H1 (cell line): ENCODE measurements around the gene APOL5. TPM values are rescaled to one million over a fixed set of nuclear protein-coding genes. Genes with fewer than 3 reads are reported as not detected.

Source experiments
- CTCF ChIA-PET: fragments of 300-600 bp; sonication (Branson Sonifier 250); formaldehyde crosslinking; loops from one replicate; lab custom pipeline; 2021; ENCODE audit not compliant: partially characterized antibody; lab: Charles Lee
- POLR2A ChIA-PET: fragments of 300-600 bp; sonication (Branson Sonifier 250); formaldehyde crosslinking; loops from one replicate; lab custom pipeline; 2021; ENCODE audit warnings: inconsistent platforms; ENCODE audit not compliant: partially characterized antibody; lab: Charles Lee
- DNase-seq, 2 experiments: peaks; one replicate each; pipeline versions ENCODE4 v3.0.0 to v3.0.0-alpha.2; 2010 to 2022; ENCODE audit warnings: low spot score in 2 of 2, low read depth in 1 of 2, mixed read lengths in 1 of 2
- FAIRE-seq: peaks from 2 replicates; lab custom pipeline; 2011; peaks lifted over from hg19 to GRCh38; lab: Jason Lieb, UNC
- H2AFZ ChIP-seq: 2 replicates; pipeline ENCODE4 v1.8.1; 2012; ENCODE audit warnings: low read length, inconsistent platforms
- H2AK5ac ChIP-seq: 2 replicates; pipeline ENCODE4 v1.6.1; 2013; ENCODE audit warnings: low read depth, low read length
- H2BK120ac ChIP-seq: replicated peaks from 2 replicates; pipeline ENCODE3; 2013; ENCODE audit warnings: low read depth, low read length, inconsistent platforms
- H2BK12ac ChIP-seq: 2 replicates; pipeline ENCODE4 v1.6.1; 2013; ENCODE audit warnings: low read depth, low read length
- H2BK15ac ChIP-seq: 2 replicates; pipeline ENCODE4 v1.6.1; 2013; ENCODE audit warnings: low read length
- H2BK20ac ChIP-seq: 2 replicates; pipeline ENCODE4 v1.6.1; 2013; ENCODE audit warnings: low read length
- H2BK5ac ChIP-seq: 2 replicates; pipeline ENCODE4 v1.6.1; 2013; ENCODE audit warnings: low read depth, low read length
- H3K14ac ChIP-seq: 2 replicates; pipeline ENCODE4 v1.6.1; 2013; ENCODE audit warnings: inconsistent platforms; ENCODE audit not compliant: insufficient read length
- H3K18ac ChIP-seq: 2 replicates; pipeline ENCODE4 v1.6.1; 2013; ENCODE audit warnings: low read length; ENCODE audit errors: extremely low read depth
- H3K23ac ChIP-seq: 2 replicates; pipeline ENCODE4 v1.6.1; 2013; ENCODE audit warnings: inconsistent platforms; ENCODE audit not compliant: insufficient read length
- H3K23me2 ChIP-seq: 2 replicates; pipeline ENCODE4 v1.6.1; 2013; ENCODE audit warnings: low read depth, low read length
- H3K27ac ChIP-seq: 2 replicates; pipeline ENCODE4 v1.6.1; 2011; ENCODE audit warnings: low read depth, low read length, inconsistent platforms
- H3K27me3 ChIP-seq, 4 experiments: replicated peaks in 1 of 4; 1 replicate in 1 of 4; 2 replicates in 3 of 4; pipeline versions ENCODE4 v1.6.1 to v1.8.1; 2011 to 2013; ENCODE audit warnings: low read length in 3 of 4, mild to moderate bottlenecking in 3 of 4, inconsistent platforms in 2 of 4, mixed read lengths in 2 of 4, moderate library complexity in 1 of 4; ENCODE audit not compliant: control insufficient read depth in 3 of 4, insufficient read depth in 3 of 4; ENCODE audit errors: extremely low read depth in 1 of 4
- H3K36me3 ChIP-seq, 4 experiments: 2 replicates each; pipeline versions ENCODE4 v1.6.1 to v1.8.1; 2011 to 2013; ENCODE audit warnings: mild to moderate bottlenecking in 4 of 4, low read length in 3 of 4, moderate library complexity in 2 of 4, control low read depth in 1 of 4, inconsistent platforms in 1 of 4; ENCODE audit not compliant: insufficient read depth in 4 of 4, control insufficient read depth in 2 of 4
- H3K4ac ChIP-seq: replicated peaks from 2 replicates; pipeline ENCODE3; 2013; ENCODE audit warnings: low read length, low read depth, mixed read lengths, inconsistent platforms; ENCODE audit not compliant: insufficient read length
- H3K4me1 ChIP-seq, 4 experiments: replicated peaks in 1 of 4; 1 replicate in 1 of 4; 2 replicates in 3 of 4; pipeline versions ENCODE4 v1.6.1 to v1.8.1; 2011 to 2013; ENCODE audit warnings: low read length in 3 of 4, inconsistent platforms in 2 of 4, mixed read lengths in 1 of 4; ENCODE audit not compliant: insufficient read depth in 4 of 4, control insufficient read depth in 3 of 4
- H3K4me2 ChIP-seq, 2 experiments: 2 replicates each; pipeline versions ENCODE4 v1.6.1 to v1.8.1; 2011 to 2013; ENCODE audit warnings: low read depth in 2 of 2, low read length in 2 of 2, control low read depth in 1 of 2, inconsistent platforms in 1 of 2, mild to moderate bottlenecking in 1 of 2; ENCODE audit not compliant: insufficient read depth in 1 of 2
- H3K4me3 ChIP-seq, 4 experiments: fragments of 200-600, 300-600 bp in 1 of 4; sonication (generic), shearing (Covaris generic), sonication (Bioruptor Twin) in 1 of 4; 2 replicates each; pipeline versions ENCODE4 v1.5.1 to v1.8.1; 2011 to 2016; ENCODE audit warnings: low read length in 4 of 4, low read depth in 3 of 4, control low read depth in 2 of 4, inconsistent platforms in 2 of 4, mild to moderate bottlenecking in 2 of 4, mixed read lengths in 1 of 4, moderate library complexity in 1 of 4; ENCODE audit not compliant: insufficient read depth in 2 of 4; ENCODE audit errors: extremely low read depth in 1 of 4
- H3K56ac ChIP-seq: replicated peaks from 2 replicates; pipeline ENCODE3; 2013; ENCODE audit warnings: low read depth, mild to moderate bottlenecking, mixed read lengths, low read length, inconsistent platforms; ENCODE audit not compliant: insufficient read length
- H3K79me1 ChIP-seq: 2 replicates; pipeline ENCODE4 v1.6.1; 2013; ENCODE audit warnings: low read depth, low read length, control low read depth
- H3K79me2 ChIP-seq, 2 experiments: 2 replicates each; pipeline versions ENCODE4 v1.6.1 to v1.8.1; 2012 to 2013; ENCODE audit warnings: low read length in 2 of 2, mild to moderate bottlenecking in 2 of 2, inconsistent platforms in 1 of 2; ENCODE audit not compliant: insufficient read depth in 2 of 2, control insufficient read depth in 1 of 2
- H3K9ac ChIP-seq, 4 experiments: replicated peaks in 1 of 4; 1 replicate in 1 of 4; 2 replicates in 3 of 4; pipeline versions ENCODE4 v1.6.1 to v1.8.1; 2011 to 2013; ENCODE audit warnings: low read depth in 3 of 4, low read length in 3 of 4, control low read depth in 2 of 4, mild to moderate bottlenecking in 2 of 4, moderate library complexity in 2 of 4, inconsistent platforms in 1 of 4; ENCODE audit errors: extremely low read depth in 1 of 4
- H3K9me3 ChIP-seq, 2 experiments: 2 replicates each; pipeline versions ENCODE4 v1.6.1 to v1.8.1; 2012 to 2013; ENCODE audit warnings: mild to moderate bottlenecking in 2 of 2, moderate library complexity in 2 of 2, control low read depth in 1 of 2, inconsistent platforms in 1 of 2, low read depth in 1 of 2, low read length in 1 of 2, mixed read lengths in 1 of 2; ENCODE audit not compliant: insufficient read depth in 2 of 2
- H4K20me1 ChIP-seq, 2 experiments: replicated peaks in 1 of 2; 2 replicates each; pipeline versions ENCODE3 to v1.8.1; 2011 to 2013; ENCODE audit warnings: inconsistent platforms in 2 of 2, low read length in 2 of 2, mild to moderate bottlenecking in 1 of 2; ENCODE audit not compliant: insufficient read depth in 2 of 2, control insufficient read depth in 1 of 2
- H4K5ac ChIP-seq: 2 replicates; pipeline ENCODE4 v1.6.1; 2013; ENCODE audit warnings: low read length, low read depth, mixed read lengths, inconsistent platforms; ENCODE audit not compliant: insufficient read length
- H4K8ac ChIP-seq: 2 replicates; pipeline ENCODE4 v1.8.0; 2013; ENCODE audit warnings: mild to moderate bottlenecking, moderate library complexity, low read length, inconsistent platforms; ENCODE audit not compliant: insufficient read depth; ENCODE audit errors: extremely low read depth
- H4K91ac ChIP-seq: replicated peaks from 2 replicates; pipeline ENCODE3; 2013; ENCODE audit warnings: low read length, mixed read lengths, inconsistent platforms; ENCODE audit not compliant: insufficient read length
- BACH1 ChIP-seq: IDR thresholded peaks from 2 replicates; pipeline ENCODE4 v1.6.1; 2012; ENCODE audit warnings: low read length, improper control_type of control experiment
- RAD21 ChIP-seq, 2 experiments: IDR thresholded peaks in 1 of 2; conservative IDR thresholded peaks in 1 of 2; 2 replicates each; pipeline ENCODE4 v1.6.1; 2011; ENCODE audit warnings: low read depth in 2 of 2, low read length in 2 of 2, improper control_type of control experiment in 1 of 2, inconsistent platforms in 1 of 2, mild to moderate bottlenecking in 1 of 2, moderate library complexity in 1 of 2
- WGBS, 2 experiments: shearing (Covaris generic) in 1 of 2; methylation state at CpG; one replicate each; pipeline versions ENCODE4 v1.1.6 to v1.1.7; 2013 to 2015; ENCODE audit warnings: low lambda C conversion rate in 2 of 2, mixed read lengths in 2 of 2, inconsistent platforms in 1 of 2, low coverage in 1 of 2, missing lambda C conversion rate in 1 of 2; ENCODE audit not compliant: insufficient replicate concordance in 2 of 2, insufficient coverage in 1 of 2, insufficient read length in 1 of 2; ENCODE audit errors: extremely low coverage in 1 of 2, missing lambda C conversion rate in 1 of 2; 5-methylcytosine and 5-hydroxymethylcytosine counted together
- polyA plus RNA-seq, 7 experiments: library from polyadenylated mRNA; depleted of rRNA in 3 of 7; stranded (reverse) in 5 of 7; unstranded in 2 of 7; fragments of >200 nt in 5 of 7; fragments of 200-250 nt in 2 of 7; gene quantifications; 1 replicate in 5 of 7; 2 replicates in 1 of 7; 4 replicates in 1 of 7; pipeline versions ENCODE4 v1.2.1 to v1.2.3, GENCODE V29; 2011 to 2013; ENCODE audit warnings: missing spikeins in 2 of 7, mixed read lengths in 2 of 7
- total RNA-seq: library from RNA; stranded (reverse); fragmentation: NEBNext Ultra II Directional; extraction: Animal tissue kit (Norgen Biotek cat#: 25700); gene quantifications from 2 replicates; pipeline ENCODE4 v1.2.1, GENCODE V29; 2021

The APOL5 gene
- total and polyA plus RNA-seq, 2 of the 8 experiments (the other 6 are each of a cell fraction or from before 2014, with no cell fraction given): not detected

GRCh38 chr22:35752006-35752862 is 34.6 kb downstream of the APOL5 start:
- FAIRE-seq: no peak
- H3K27ac ChIP-seq: no peak overlapping the region
- peaks cover 2 to 17% (median 16%) of the 10 kb centered on the region in 4 experiments; a peak in 5 of 7 replicates for H3K4me1 ChIP-seq

More at GRCh38 chr22:35752006-35752862, 34.6 kb downstream of the APOL5 start:
- Histone ChIP-seq H4K5ac (no peak overlapping the region), H2AFZ (no peak overlapping the region), H2BK5ac (peak overlapping the region; percentile 29; the same call in 1 of the 2 replicates), H2BK15ac (no peak overlapping the region), H3K4me2 (peak overlapping the region; percentile 3; a peak in 1 of 4 replicates), H4K20me1 (no peaks in the 10 kb centered on the region), H3K23me2 (no peaks in the 10 kb centered on the region), H3K14ac (no peak overlapping the region), H4K91ac (no peak overlapping the region), H3K27me3 (peaks cover 0 to 1% (median 0%) of the 10 kb centered on the region in 4 experiments; a peak in 1 of 7 replicates), H3K23ac (no peak overlapping the region), H3K79me1 (no peaks in the 10 kb centered on the region), H3K4ac (no peak overlapping the region), H2BK20ac (no peak overlapping the region; the same call in 1 of the 2 replicates), H2BK120ac (no peak overlapping the region), H3K9me3 (no peaks in the 10 kb centered on the region), H3K9ac (no peak overlapping the region), H3K79me2 (no peaks in the 10 kb centered on the region), H2AK5ac (no peak overlapping the region), H4K8ac (no peak overlapping the region), H3K56ac (no peak overlapping the region), H3K36me3 (peaks cover 0 to 4% (median 3%) of the 10 kb centered on the region in 4 experiments; a peak in 1 of 8 replicates), H3K4me3 (no peak overlapping the region), H2BK12ac (no peak overlapping the region), H3K18ac (no peak overlapping the region)
- ChIA-PET CTCF (interaction anchor here (1.1 to 2.6 kb wide), 5 partner anchors 9 to 314 kb away, joined by 4 to 11 read pairs (median 7); no protein-coding TSS in a partner anchor), POLR2A (interaction anchor here (0.6 to 1.6 kb wide), 4 partner anchors 11 to 135 kb away, joined by 3 to 4 read pairs (median 3); no protein-coding TSS in a partner anchor)
- WGBS, 2 experiments: 36% methylated on average over 5 of the region's 5 CpGs; no CpG with 5 or more reads in 1 of the 2 experiments
- DNase-seq: no peak
- TF ChIP-seq BACH1: no peak
- peak in 1 of 2 experiments; percentile 14; a peak in 1 of 4 replicates for TF ChIP-seq RAD21 (IDR thresholded peaks at IDR 0.05 in 1 of 2, conservative IDR thresholded peaks at IDR 0.05 in 1 of 2; ENCODE audit: low read depth in 2 of 2, low read length in 2 of 2)
